GM12878 (cell line): ENCODE measurements around the gene DMD. TPM values are rescaled to one million over a fixed set of nuclear protein-coding genes. Genes with fewer than 3 reads are reported as not detected.

Experiments
- ATAC-seq: fragments of 200-7000 bp; cut with Tn5 transposase; 3 replicates; pipeline ENCODE4 v1.9.1; 2020; ENCODE audit warnings: mild to moderate bottlenecking, moderate library complexity
- BruUV-seq: library from RNA; stranded (reverse); fragments of 400-500 nt; replicated peaks from 2 replicates; lab custom pipeline; 2021; lab: Mats Ljungman, UMichigan
- CTCF ChIA-PET: fragments of 300-600 bp; sonication (Branson Sonifier 250); formaldehyde crosslinking; extraction: SDS; loops from one replicate; lab custom pipeline; 2021; ENCODE audit warnings: inconsistent platforms; lab: Yijun Ruan, JAX
- POLR2A ChIA-PET: fragments of 350-600 bp; formaldehyde crosslinking; extraction: SDS; loops from one replicate; lab custom pipeline; 2021; ENCODE audit warnings: inconsistent platforms; lab: Charles Lee
- RAD21 ChIA-PET: fragments of 300-600 bp; sonication (Branson Sonifier 250); formaldehyde crosslinking; loops from one replicate; lab custom pipeline; 2023; ENCODE audit warnings: antibody characterized with exemption; ENCODE audit not compliant: unreplicated experiment; lab: Charles Lee
- SMC1A ChIA-PET: fragments of 300-600 bp; sonication (Branson Sonifier 250); formaldehyde crosslinking; loops from one replicate; lab custom pipeline; 2023; ENCODE audit not compliant: unreplicated experiment, uncharacterized antibody; lab: Charles Lee
- DNase-seq: peaks from one replicate; pipeline ENCODE4 v3.0.0-alpha.2; 2011; ENCODE audit warnings: low read depth, low spot score
- FAIRE-seq: peaks from 3 replicates; lab custom pipeline; 2011; peaks lifted over from hg19 to GRCh38; lab: Jason Lieb, UNC
- H2AFZ ChIP-seq: 2 replicates; pipeline ENCODE4 v1.6.0; 2011; ENCODE audit warnings: low read depth, low read length, control low read depth; ENCODE audit not compliant: control insufficient read depth
- H3K27ac ChIP-seq: 2 replicates; pipeline ENCODE4 v1.5.1; 2011; ENCODE audit warnings: control low read depth; ENCODE audit not compliant: control insufficient read depth, insufficient read depth
- H3K27me3 ChIP-seq, 2 experiments: replicated peaks in 1 of 2; 2 replicates each; pipeline versions ENCODE4 v1.6.0 to v1.6.1; 2011; ENCODE audit warnings: low read length in 1 of 2; ENCODE audit not compliant: control insufficient read depth in 2 of 2, insufficient read depth in 2 of 2
- H3K36me3 ChIP-seq, 2 experiments: 2 replicates each; pipeline ENCODE4 v1.5.1; 2011; ENCODE audit warnings: low read length in 1 of 2; ENCODE audit not compliant: control insufficient read depth in 2 of 2, insufficient read depth in 2 of 2
- H3K4me1 ChIP-seq: 2 replicates; pipeline ENCODE4 v1.6.1; 2011; ENCODE audit warnings: mild to moderate bottlenecking, low read length, moderate library complexity, mixed read lengths; ENCODE audit not compliant: control insufficient read depth, insufficient read depth
- H3K4me2 ChIP-seq: 2 replicates; pipeline ENCODE4 v1.6.0; 2011; ENCODE audit warnings: control low read depth; ENCODE audit not compliant: control insufficient read depth, insufficient read depth
- H3K4me3 ChIP-seq: fragments of 200-600 bp; sonication (generic); 2 replicates; pipeline ENCODE4 v1.5.1; 2016
- H3K79me2 ChIP-seq: 2 replicates; pipeline ENCODE4 v1.6.0; 2011; ENCODE audit warnings: low read length; ENCODE audit not compliant: control insufficient read depth, insufficient read depth
- H3K9ac ChIP-seq: 2 replicates; pipeline ENCODE4 v1.8.0; 2011; ENCODE audit warnings: low read length, control low read depth, mixed read lengths; ENCODE audit not compliant: control insufficient read depth, insufficient read depth
- H3K9me3 ChIP-seq: replicated peaks from 3 replicates; pipeline ENCODE4 v1.5.1; 2011; ENCODE audit warnings: mild to moderate bottlenecking, low read length; ENCODE audit not compliant: control insufficient read depth, insufficient read depth
- H4K20me1 ChIP-seq: 2 replicates; pipeline ENCODE4 v1.6.0; 2011; ENCODE audit not compliant: control insufficient read depth, insufficient read depth
- ATF7 ChIP-seq: fragments of 450-650 bp; IDR thresholded peaks from 2 replicates; pipeline ENCODE4 v1.6.1; 2016; ENCODE audit warnings: low read depth, mild to moderate bottlenecking
- CREB1 ChIP-seq: IDR thresholded peaks from 2 replicates; pipeline ENCODE4 v1.6.1; 2012; ENCODE audit warnings: low read depth, mild to moderate bottlenecking, inconsistent platforms
- GATAD2B ChIP-seq: fragments of 450-650 bp; conservative IDR thresholded peaks from 2 replicates; pipeline ENCODE4 v1.6.1; 2017; ENCODE audit warnings: low read depth, mild to moderate bottlenecking, moderate library complexity
- MXI1 ChIP-seq: fragments of 150-350 bp; IDR thresholded peaks from 2 replicates; pipeline ENCODE4 v1.6.1; 2011; ENCODE audit warnings: low read depth, mild to moderate bottlenecking, inconsistent platforms, low read length, improper control_type of control experiment
- POLR2AphosphoS2 ChIP-seq: IDR thresholded peaks from 2 replicates; pipeline ENCODE4 v1.6.1; 2011; ENCODE audit warnings: low read depth, mild to moderate bottlenecking, low read length, improper control_type of control experiment, moderate library complexity
- POLR2AphosphoS5 ChIP-seq: IDR thresholded peaks from 2 replicates; pipeline ENCODE4 v1.6.1; 2011; ENCODE audit warnings: mild to moderate bottlenecking, low read length, inconsistent platforms
- RAD51 ChIP-seq: fragments of 450-650 bp; IDR thresholded peaks from 2 replicates; pipeline ENCODE4 v1.6.1; 2016; ENCODE audit warnings: moderate library complexity, mild to moderate bottlenecking, inconsistent platforms
- RELA ChIP-seq: fragments of 450-650 bp; IDR thresholded peaks from 2 replicates; pipeline ENCODE4 v1.8.0; 2014; ENCODE audit warnings: borderline replicate concordance; ENCODE audit not compliant: partially characterized antibody
- SUZ12 ChIP-seq: fragments of 200-600 bp; sonication (generic); IDR thresholded peaks from one replicate; pipeline ENCODE4 v1.6.1; 2018; ENCODE audit warnings: antibody characterized with exemption, mild to moderate bottlenecking; ENCODE audit not compliant: unreplicated experiment
- TCF3 ChIP-seq: IDR thresholded peaks from 2 replicates; pipeline ENCODE4 v1.6.1; 2012; ENCODE audit warnings: low read depth, mild to moderate bottlenecking, low read length, borderline replicate concordance; ENCODE audit not compliant: insufficient read depth
- ZNF207 ChIP-seq: fragments of 450-650 bp; IDR thresholded peaks from 2 replicates; pipeline ENCODE4 v1.6.1; 2014; ENCODE audit warnings: antibody characterized with exemption, mild to moderate bottlenecking, borderline replicate concordance
- ZNF384 ChIP-seq: IDR thresholded peaks from 2 replicates; pipeline ENCODE4 v1.6.1; 2012; ENCODE audit warnings: low read depth, mild to moderate bottlenecking, low read length, improper control_type of control experiment, borderline replicate concordance
- WGBS: methylation state at CpG from one replicate; pipeline ENCODE4 v1.1.6; 2016; ENCODE audit warnings: low lambda C conversion rate; ENCODE audit not compliant: insufficient replicate concordance, insufficient coverage; ENCODE audit errors: missing lambda C conversion rate; 5-methylcytosine and 5-hydroxymethylcytosine counted together
- in situ Hi-C: fragments of 300-500 bp; cut with MboI; formaldehyde crosslinking; loops from 9 replicates; pipeline ENCODE4 v1.14.3; 2018; ENCODE audit warnings: mixed read lengths
- intact Hi-C: fragments of 100-400 bp; cut with micrococcal nuclease; formaldehyde crosslinking; loops from one replicate; pipeline ENCODE4 v1.14.2; 2022; ENCODE audit not compliant: unreplicated experiment
- polyA plus RNA-seq, 11 experiments: library from polyadenylated mRNA; depleted of rRNA in 4 of 11; unstranded in 6 of 11; stranded (reverse) in 5 of 11; fragments of >200 nt; fragmentation: Nextera tagmentation in 4 of 11; fragmentation: Illumina TruSeq in 1 of 11; extraction: Ambion mirVana in 4 of 11; extraction: Trizol in 1 of 11; gene quantifications; 1 replicate in 1 of 11; 2 replicates in 10 of 11; pipeline versions ENCODE4 v1.2.1 to v1.2.3, GENCODE V29; 2011 to 2016; ENCODE audit warnings: inconsistent platforms in 2 of 11, missing spikeins in 2 of 11, low read depth in 1 of 11
- total RNA-seq, 4 experiments: library from RNA; depleted of rRNA in 3 of 4; stranded (reverse); fragments of >200 nt in 3 of 4; fragmentation: Illumina TruSeq in 1 of 4; extraction: Trizol in 1 of 4; gene quantifications; 2 replicates each; pipeline versions ENCODE4 v1.2.1 to v1.2.3, GENCODE V29; 2013 to 2021
- TF ChIP-seq, protein P1 (sequence below): fragments of 450-650 bp; IDR thresholded peaks from 2 replicates; pipeline ENCODE4 v1.6.1; 2016; ENCODE audit warnings: mild to moderate bottlenecking, moderate library complexity, borderline replicate concordance
- TF ChIP-seq, protein P2 (sequence below): IDR thresholded peaks from 2 replicates; pipeline ENCODE4 v1.6.1; 2012; ENCODE audit warnings: low read depth, low read length, improper control_type of control experiment
- TF ChIP-seq, protein P3 (sequence below): fragments of 150-350 bp; IDR thresholded peaks from 2 replicates; pipeline ENCODE4 v1.6.1; 2016; ENCODE audit warnings: low read depth, low read length

The DMD gene
- total and polyA plus RNA-seq, 10 of the 15 experiments (the other 5 are each of a cell fraction or from before 2014, with no cell fraction given) = 1.4 to 24.3 (median 4.3) TPM

DNA sequence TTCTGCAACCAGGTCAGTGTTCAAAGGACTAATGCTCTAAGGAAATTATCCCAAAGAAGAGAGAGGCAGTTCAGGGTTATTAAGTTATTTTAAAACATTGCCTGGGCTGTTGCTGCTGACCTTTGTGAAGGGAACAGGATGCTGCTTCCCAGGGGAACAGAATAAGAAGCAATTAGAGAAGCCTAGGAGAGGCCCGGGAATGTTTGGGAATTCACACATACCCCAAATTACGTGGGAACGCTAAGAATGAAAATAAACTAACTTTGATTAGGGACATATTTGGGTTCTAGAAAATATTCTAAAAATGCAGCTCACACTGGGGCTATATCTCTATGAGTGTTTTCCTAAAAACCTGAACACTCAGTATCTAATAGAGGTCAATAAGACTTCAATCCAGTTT is 1896.4 kb downstream of the DMD start (continued):
- TF ChIP-seq, protein P1, sequence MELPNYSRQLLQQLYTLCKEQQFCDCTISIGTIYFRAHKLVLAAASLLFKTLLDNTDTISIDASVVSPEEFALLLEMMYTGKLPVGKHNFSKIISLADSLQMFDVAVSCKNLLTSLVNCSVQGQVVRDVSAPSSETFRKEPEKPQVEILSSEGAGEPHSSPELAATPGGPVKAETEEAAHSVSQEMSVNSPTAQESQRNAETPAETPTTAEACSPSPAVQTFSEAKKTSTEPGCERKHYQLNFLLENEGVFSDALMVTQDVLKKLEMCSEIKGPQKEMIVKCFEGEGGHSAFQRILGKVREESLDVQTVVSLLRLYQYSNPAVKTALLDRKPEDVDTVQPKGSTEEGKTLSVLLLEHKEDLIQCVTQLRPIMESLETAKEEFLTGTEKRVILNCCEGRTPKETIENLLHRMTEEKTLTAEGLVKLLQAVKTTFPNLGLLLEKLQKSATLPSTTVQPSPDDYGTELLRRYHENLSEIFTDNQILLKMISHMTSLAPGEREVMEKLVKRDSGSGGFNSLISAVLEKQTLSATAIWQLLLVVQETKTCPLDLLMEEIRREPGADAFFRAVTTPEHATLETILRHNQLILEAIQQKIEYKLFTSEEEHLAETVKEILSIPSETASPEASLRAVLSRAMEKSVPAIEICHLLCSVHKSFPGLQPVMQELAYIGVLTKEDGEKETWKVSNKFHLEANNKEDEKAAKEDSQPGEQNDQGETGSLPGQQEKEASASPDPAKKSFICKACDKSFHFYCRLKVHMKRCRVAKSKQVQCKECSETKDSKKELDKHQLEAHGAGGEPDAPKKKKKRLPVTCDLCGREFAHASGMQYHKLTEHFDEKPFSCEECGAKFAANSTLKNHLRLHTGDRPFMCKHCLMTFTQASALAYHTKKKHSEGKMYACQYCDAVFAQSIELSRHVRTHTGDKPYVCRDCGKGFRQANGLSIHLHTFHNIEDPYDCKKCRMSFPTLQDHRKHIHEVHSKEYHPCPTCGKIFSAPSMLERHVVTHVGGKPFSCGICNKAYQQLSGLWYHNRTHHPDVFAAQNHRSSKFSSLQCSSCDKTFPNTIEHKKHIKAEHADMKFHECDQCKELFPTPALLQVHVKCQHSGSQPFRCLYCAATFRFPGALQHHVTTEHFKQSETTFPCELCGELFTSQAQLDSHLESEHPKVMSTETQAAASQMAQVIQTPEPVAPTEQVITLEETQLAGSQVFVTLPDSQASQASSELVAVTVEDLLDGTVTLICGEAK = no peak
- TF ChIP-seq CREB1 (no peak), POLR2AphosphoS5 (no peak), RAD51 (no peak), TCF3 (no peak)
- TF ChIP-seq, protein P2, sequence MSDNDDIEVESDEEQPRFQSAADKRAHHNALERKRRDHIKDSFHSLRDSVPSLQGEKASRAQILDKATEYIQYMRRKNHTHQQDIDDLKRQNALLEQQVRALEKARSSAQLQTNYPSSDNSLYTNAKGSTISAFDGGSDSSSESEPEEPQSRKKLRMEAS = no peak

DNA sequence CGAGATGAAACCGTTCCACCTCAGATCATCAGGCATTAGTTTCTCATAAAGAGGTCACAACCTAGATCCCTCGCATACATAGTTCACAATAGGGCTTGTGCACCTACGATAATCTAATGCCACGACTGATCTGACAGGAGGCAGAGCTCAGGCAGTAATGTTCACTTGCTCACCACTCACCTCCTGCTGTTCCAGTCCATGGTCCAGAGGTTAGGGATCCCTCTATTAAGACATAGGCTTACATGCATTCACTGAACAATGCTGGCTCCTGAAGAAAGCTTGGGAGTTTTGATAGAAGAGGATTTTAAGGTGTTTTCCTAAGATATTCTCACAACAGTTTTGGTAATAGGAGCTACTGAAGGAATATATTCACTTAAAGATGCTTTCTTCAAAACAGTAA is 1903.4 kb downstream of the DMD start:
- Histone ChIP-seq H3K27me3 (no peaks in the 10 kb centered on the region; a peak in 1 of 4 replicates), H3K4me1 (no peaks in the 10 kb centered on the region), H4K20me1 (no peaks in the 10 kb centered on the region), H3K36me3 (no peaks in the 10 kb centered on the region), H3K27ac (no peak overlapping the region), H3K4me2 (no peak overlapping the region), H2AFZ (no peak overlapping the region), H3K9me3 (no peaks in the 10 kb centered on the region; the same call in 2 of the 3 replicates), H3K79me2 (no peaks in the 10 kb centered on the region), H3K4me3 (no peak overlapping the region), H3K9ac (no peak overlapping the region)
- no TSS peak for BruUV-seq
- ChIA-PET POLR2A (no interaction called here), RAD21 (no interaction called here), CTCF (no interaction called here), SMC1A (interaction anchor here (1.8 kb wide), 1 partner anchor 11 kb away, joined by 4 read pairs; no protein-coding TSS in a partner anchor)
- no peak for DNase-seq
- 30% methylated on average over 5 of the region's 5 CpGs for WGBS
- no peak for FAIRE-seq
- intact Hi-C loops = no loop called here
- ATAC-seq = no peak
- in situ Hi-C loops = no loop called here
- TF ChIP-seq ZNF384 = no peak
- no peak for TF ChIP-seq ATF7
- TF ChIP-seq GATAD2B = no peak
- TF ChIP-seq, protein P3, sequence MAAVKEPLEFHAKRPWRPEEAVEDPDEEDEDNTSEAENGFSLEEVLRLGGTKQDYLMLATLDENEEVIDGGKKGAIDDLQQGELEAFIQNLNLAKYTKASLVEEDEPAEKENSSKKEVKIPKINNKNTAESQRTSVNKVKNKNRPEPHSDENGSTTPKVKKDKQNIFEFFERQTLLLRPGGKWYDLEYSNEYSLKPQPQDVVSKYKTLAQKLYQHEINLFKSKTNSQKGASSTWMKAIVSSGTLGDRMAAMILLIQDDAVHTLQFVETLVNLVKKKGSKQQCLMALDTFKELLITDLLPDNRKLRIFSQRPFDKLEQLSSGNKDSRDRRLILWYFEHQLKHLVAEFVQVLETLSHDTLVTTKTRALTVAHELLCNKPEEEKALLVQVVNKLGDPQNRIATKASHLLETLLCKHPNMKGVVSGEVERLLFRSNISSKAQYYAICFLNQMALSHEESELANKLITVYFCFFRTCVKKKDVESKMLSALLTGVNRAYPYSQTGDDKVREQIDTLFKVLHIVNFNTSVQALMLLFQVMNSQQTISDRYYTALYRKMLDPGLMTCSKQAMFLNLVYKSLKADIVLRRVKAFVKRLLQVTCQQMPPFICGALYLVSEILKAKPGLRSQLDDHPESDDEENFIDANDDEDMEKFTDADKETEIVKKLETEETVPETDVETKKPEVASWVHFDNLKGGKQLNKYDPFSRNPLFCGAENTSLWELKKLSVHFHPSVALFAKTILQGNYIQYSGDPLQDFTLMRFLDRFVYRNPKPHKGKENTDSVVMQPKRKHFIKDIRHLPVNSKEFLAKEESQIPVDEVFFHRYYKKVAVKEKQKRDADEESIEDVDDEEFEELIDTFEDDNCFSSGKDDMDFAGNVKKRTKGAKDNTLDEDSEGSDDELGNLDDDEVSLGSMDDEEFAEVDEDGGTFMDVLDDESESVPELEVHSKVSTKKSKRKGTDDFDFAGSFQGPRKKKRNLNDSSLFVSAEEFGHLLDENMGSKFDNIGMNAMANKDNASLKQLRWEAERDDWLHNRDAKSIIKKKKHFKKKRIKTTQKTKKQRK = no peak
- no peak for TF ChIP-seq MXI1
- no peak for TF ChIP-seq POLR2AphosphoS2
- no peak for TF ChIP-seq SUZ12
- TF ChIP-seq RELA = no peak
- no peak for TF ChIP-seq ZNF207
